Sigmoid colon (tissue), 7 donors: ENCODE measurements around the gene PLCB2. TPM values are rescaled to one million over a fixed set of nuclear protein-coding genes. Genes with fewer than 3 reads are reported as not detected.

Experiments
- DNase-seq: peaks from one replicate; pipeline ENCODE4 v3.0.0-alpha.2; 2019
- H3K27ac ChIP-seq, 4 donors: fragments of 200-600 bp; sonication (generic); one replicate each; pipeline ENCODE4 v1.5.1; 2016 to 2019; ENCODE audit warnings: mild to moderate bottlenecking in 1 of 4
- H3K27me3 ChIP-seq, 3 donors: fragments of 200-600 bp; sonication (generic); one replicate each; pipeline ENCODE4 v1.5.1; 2019; ENCODE audit warnings: mild to moderate bottlenecking in 1 of 3
- H3K36me3 ChIP-seq, 4 donors: fragments of 200-600 bp; sonication (generic); one replicate each; pipeline ENCODE4 v1.5.1; 2016 to 2019
- H3K4me1 ChIP-seq, 4 donors: fragments of 200-600 bp; sonication (generic); one replicate each; pipeline ENCODE4 v1.5.1; 2017 to 2019
- H3K4me3 ChIP-seq, 4 donors: fragments of 200-600 bp; sonication (generic); one replicate each; pipeline ENCODE4 v1.5.1; 2017 to 2019; ENCODE audit warnings: mild to moderate bottlenecking in 2 of 4, moderate library complexity in 1 of 4
- H3K9me3 ChIP-seq, 4 donors: fragments of 200-600 bp in 3 of 4; sonication (generic) in 3 of 4; one replicate each; pipeline versions ENCODE4 v1.5.1 to v1.6.1; 2013 to 2019
- EP300 ChIP-seq, 4 donors: sonication (generic); formaldehyde crosslinking; IDR thresholded peaks; one replicate each; pipeline ENCODE4 v1.6.1; 2017; ENCODE audit warnings: antibody characterized with exemption in 4 of 4
- POLR2A ChIP-seq, 2 donors: fragments of 450-650 bp; IDR thresholded peaks; one replicate each; pipeline ENCODE4 v1.6.1; 2016; ENCODE audit warnings: antibody characterized with exemption in 2 of 2, mild to moderate bottlenecking in 2 of 2, moderate library complexity in 2 of 2
- POLR2AphosphoS5 ChIP-seq, 4 donors: sonication (generic); formaldehyde crosslinking; IDR thresholded peaks; one replicate each; pipeline ENCODE4 v1.6.1; 2017; ENCODE audit warnings: antibody characterized with exemption in 4 of 4
- WGBS, 2 donors: extraction: QIAGEN DNeasy Blood & Tissue Kit; methylation state at CpG; one replicate each; pipeline ENCODE4 v1.1.7; 2013; 5-methylcytosine and 5-hydroxymethylcytosine counted together
- intact Hi-C: fragments of 100-400 bp; cut with DNase I; formaldehyde crosslinking; loops from one replicate; pipeline ENCODE4 v1.15.1; 2023
- polyA plus RNA-seq, 3 donors: library from polyadenylated mRNA; stranded (reverse); fragments of 200-250 nt; gene quantifications; one replicate each; pipeline ENCODE4 v1.2.3, GENCODE V29; 2013
- total RNA-seq, 4 donors: library from RNA; depleted of rRNA; stranded (reverse); fragments of >200 nt; gene quantifications; one replicate each; pipeline ENCODE4 v1.1.0, GENCODE V29; 2016
- TF ChIP-seq, protein P1 (sequence below), 4 experiments: fragments of 450-650 bp in 3 of 4; fragments of 200-600 bp in 1 of 4; IDR thresholded peaks; one replicate each; pipeline ENCODE4 v1.5.1; 2016 to 2019; ENCODE audit warnings: antibody characterized with exemption in 4 of 4, mild to moderate bottlenecking in 3 of 4, moderate library complexity in 2 of 4
- donor health status: healthy with polysubstance abuse.
- donor health status: Bipolar disorder and iron deficiency.
- donor health status: healthy.

PLCB2 gene
- total and polyA plus RNA-seq, 7 donors = 2.4 to 27.5 (median 7.2) TPM

GRCh38 chr15:40285151-40285550 is 22.6 kb downstream of the PLCB2 start:
- Histone ChIP-seq H3K4me1 (peaks cover 0 to 41% (median 35%) of the 10 kb centered on the region in 4 donors), H3K4me3 (no peak overlapping the region), H3K27me3 (peaks cover 28 to 40% (median 32%) of the 10 kb centered on the region in 3 donors), H3K27ac (peak overlapping the region in 3 of 4 donors; percentile 18 to 59 (median 23)), H3K36me3 (no peaks in the 10 kb centered on the region), H3K9me3 (no peaks in the 10 kb centered on the region)
- TF ChIP-seq POLR2A (IDR thresholded peaks at IDR 0.05) (no peak), POLR2AphosphoS5 (IDR thresholded peaks at IDR 0.05) (peak in 1 of 4 donors; percentile 72), EP300 (IDR thresholded peaks at IDR 0.05) (no peak)
- TF ChIP-seq, protein P1, sequence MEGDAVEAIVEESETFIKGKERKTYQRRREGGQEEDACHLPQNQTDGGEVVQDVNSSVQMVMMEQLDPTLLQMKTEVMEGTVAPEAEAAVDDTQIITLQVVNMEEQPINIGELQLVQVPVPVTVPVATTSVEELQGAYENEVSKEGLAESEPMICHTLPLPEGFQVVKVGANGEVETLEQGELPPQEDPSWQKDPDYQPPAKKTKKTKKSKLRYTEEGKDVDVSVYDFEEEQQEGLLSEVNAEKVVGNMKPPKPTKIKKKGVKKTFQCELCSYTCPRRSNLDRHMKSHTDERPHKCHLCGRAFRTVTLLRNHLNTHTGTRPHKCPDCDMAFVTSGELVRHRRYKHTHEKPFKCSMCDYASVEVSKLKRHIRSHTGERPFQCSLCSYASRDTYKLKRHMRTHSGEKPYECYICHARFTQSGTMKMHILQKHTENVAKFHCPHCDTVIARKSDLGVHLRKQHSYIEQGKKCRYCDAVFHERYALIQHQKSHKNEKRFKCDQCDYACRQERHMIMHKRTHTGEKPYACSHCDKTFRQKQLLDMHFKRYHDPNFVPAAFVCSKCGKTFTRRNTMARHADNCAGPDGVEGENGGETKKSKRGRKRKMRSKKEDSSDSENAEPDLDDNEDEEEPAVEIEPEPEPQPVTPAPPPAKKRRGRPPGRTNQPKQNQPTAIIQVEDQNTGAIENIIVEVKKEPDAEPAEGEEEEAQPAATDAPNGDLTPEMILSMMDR (IDR thresholded peaks at IDR 0.05) = no peak
- DNase-seq = no peak
- 92 to 95% methylated on average over 4 of the region's 4 CpGs for WGBS, 2 donors
- intact Hi-C loops = no loop called here

DNA sequence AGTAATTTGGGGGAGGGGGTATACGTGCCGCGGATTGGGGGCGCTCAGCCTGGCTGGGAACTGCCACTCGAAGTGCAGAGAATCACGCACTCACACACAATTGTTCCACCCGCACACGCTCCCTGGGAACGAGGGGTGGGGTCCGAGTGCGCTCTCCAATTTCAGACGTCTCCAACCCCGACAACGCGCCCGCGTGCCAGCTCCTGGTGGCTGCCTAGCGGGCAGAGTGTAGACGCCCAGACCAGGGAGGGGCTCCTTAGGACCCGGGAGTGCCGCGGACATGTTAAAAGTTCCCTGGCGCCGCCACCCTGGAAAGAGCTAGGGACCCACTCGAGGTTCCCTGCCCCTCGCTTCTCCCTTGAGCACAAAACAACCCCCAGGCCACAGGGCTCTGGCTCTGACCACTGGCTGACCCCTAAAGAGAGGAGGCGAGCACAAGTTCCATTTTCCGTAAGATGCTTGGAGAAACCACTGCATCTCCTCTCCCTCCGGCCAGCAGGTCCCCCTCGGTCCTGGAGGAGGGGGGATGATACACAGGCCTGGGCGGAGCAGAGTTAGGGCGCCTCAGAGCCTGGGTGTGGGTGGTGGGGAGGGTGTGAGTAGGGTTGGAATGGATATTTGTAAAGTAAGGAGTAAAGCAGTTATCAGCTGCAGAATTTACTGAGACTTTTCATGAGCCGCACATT is 24.0 kb downstream of the PLCB2 start:
- Histone ChIP-seq H3K27ac (no peak overlapping the region), H3K4me1 (peaks cover 0 to 49% (median 42%) of the 10 kb centered on the region in 4 donors), H3K36me3 (no peaks in the 10 kb centered on the region), H3K27me3 (peaks cover 33 to 53% (median 44%) of the 10 kb centered on the region in 3 donors), H3K9me3 (no peaks in the 10 kb centered on the region), H3K4me3 (no peak overlapping the region)
- DNase-seq = no peak
- intact Hi-C loops = no loop called here
- 28 to 37% methylated on average over 33 of the region's 33 CpGs for WGBS, 2 donors
- no peak for TF ChIP-seq EP300 (IDR thresholded peaks at IDR 0.05)

- Histone ChIP-seq H3K9me3 (no peaks in the 10 kb centered on the region), H3K4me3 (peak within 1 kb of the TSS; percentile 26 to 52 (median 40)), H3K36me3 (no peaks in the 10 kb centered on the region), H3K27ac (no peak within 1 kb of the TSS), H3K4me1 (peaks cover 0 to 49% (median 42%) of the 10 kb centered on the region in 4 donors), H3K27me3 (peaks cover 33 to 60% (median 47%) of the 10 kb centered on the region in 3 donors)
- 2 to 4% methylated on average over 76 of the region's 76 CpGs for WGBS, 2 donors
- intact Hi-C loops = no loop called here
- TF ChIP-seq EP300 (IDR thresholded peaks at IDR 0.05) = no peak
- TF ChIP-seq, protein P1 (IDR thresholded peaks at IDR 0.05) = no peak
- TF ChIP-seq POLR2AphosphoS5 (IDR thresholded peaks at IDR 0.05) = no peak
- no peak for TF ChIP-seq POLR2A (IDR thresholded peaks at IDR 0.05)
- DNase-seq = no peak
These were observed 24.7 kb downstream of the PLCB2 start, which contains the start of gene ANKRD63 for GRCh38 chr15:40282869-40283614. ANKRD63 (minus strand) TSS chr15:40283064; CDS start chr15:40282586, 478 bp downstream.

DNA sequence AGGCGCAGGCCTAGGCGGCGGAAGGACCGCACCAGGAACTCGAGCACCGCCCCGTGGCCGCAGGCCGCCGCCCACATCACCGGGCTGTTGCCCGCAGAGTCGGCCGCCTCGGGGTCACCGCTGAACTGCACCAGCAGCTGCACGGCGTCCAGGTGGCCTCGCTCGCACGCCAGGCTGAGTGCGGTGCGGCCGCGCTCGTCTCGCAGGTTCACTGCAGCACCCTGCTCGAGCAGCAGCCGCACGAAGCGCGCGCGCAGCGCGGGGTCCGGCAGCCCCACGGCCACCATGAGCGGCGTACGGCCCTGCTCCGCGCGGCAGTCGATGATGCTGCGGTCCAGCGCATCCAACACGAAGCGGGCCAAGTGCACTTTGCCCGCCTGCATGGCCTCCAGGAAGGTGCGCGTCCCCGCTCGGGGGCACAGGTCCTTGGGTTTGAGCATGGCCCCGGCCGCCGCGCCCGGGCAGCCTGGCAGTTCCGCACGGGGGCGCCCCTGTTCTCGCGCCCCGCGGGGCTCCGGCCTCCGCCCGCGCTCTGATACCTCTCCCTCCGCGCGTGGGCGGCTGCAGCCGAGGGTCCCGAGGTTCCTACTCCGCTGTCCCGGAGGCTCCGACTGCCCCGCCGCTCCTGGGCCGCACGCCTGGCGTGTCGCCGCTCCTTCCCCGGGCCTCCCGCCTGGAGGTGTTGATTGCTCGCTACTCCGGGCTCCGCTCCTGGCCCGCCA is 25.4 kb downstream of the PLCB2 start:
- WGBS, 2 donors = 0 to 1% methylated on average over 92 of the region's 92 CpGs
- peaks cover 33 to 67% (median 47%) of the 10 kb centered on the region in 3 donors for H3K27me3 ChIP-seq
- intact Hi-C loops = no loop called here
- TF ChIP-seq POLR2A (IDR thresholded peaks at IDR 0.05) (no peak), EP300 (IDR thresholded peaks at IDR 0.05) (no peak), POLR2AphosphoS5 (IDR thresholded peaks at IDR 0.05) (no peak)
- TF ChIP-seq, protein P1 (IDR thresholded peaks at IDR 0.05) = peak in 2 of 4 experiments; percentile 8 to 35
- H3K4me3 ChIP-seq = peak overlapping the region; percentile 26 to 52 (median 40)
- H3K27ac ChIP-seq = no peak overlapping the region
- no peaks in the 10 kb centered on the region for H3K9me3 ChIP-seq
- H3K36me3 ChIP-seq = no peaks in the 10 kb centered on the region
- H3K4me1 ChIP-seq = peaks cover 0 to 49% (median 42%) of the 10 kb centered on the region in 4 donors
- DNase-seq = no peak
